Activated T-cell treated with anti-CD3 and anti-CD28 coated beads, Interleukin-2, amount 50 U/mL, for 48 hours (primary cell): ENCODE results near the gene MUC6.
A peak's percentile ranks its signal among the peaks of the same experiment; 100 is the strongest.

Experiments
- DNase-seq, 2 experiments: peaks; one replicate each; pipeline ENCODE4 v3.0.0-alpha.2; 2020

MUC6 gene

GRCh38 chr11:1019321-1019910 lies 17.1 kb downstream of the MUC6 start:
- DNase-seq: no peak

- no peak for DNase-seq
Measured at GRCh38 chr11:1018091-1018490, 18.4 kb downstream of the MUC6 start.

- DNase-seq: peak in 1 of 2 experiments; percentile 37
Measured at GRCh38 chr11:1017269-1018005, 19.1 kb downstream of the MUC6 start.

- DNase-seq: peak in 1 of 2 experiments; percentile 46
Measured at GRCh38 chr11:1016610-1017126, 19.9 kb downstream of the MUC6 start.

GRCh38 chr11:1015826-1016545 lies 20.5 kb downstream of the MUC6 start:
- DNase-seq: no peak

- no peak for DNase-seq
Measured at GRCh38 chr11:1015064-1015463, 21.5 kb downstream of the MUC6 start.

GRCh38 chr11:1014276-1014675 lies 22.2 kb downstream of the MUC6 start:
- DNase-seq: no peak

GRCh38 chr11:1013631-1013935 lies 22.9 kb downstream of the MUC6 start:
- DNase-seq: no peak

GRCh38 chr11:1012740-1013630 lies 23.5 kb downstream of the MUC6 start:
- no peak for DNase-seq

GRCh38 chr11:1012291-1012690 lies 24.2 kb downstream of the MUC6 start:
- DNase-seq: no peak

- no peak for DNase-seq
Measured at GRCh38 chr11:1011320-1011698, 25.2 kb downstream of the MUC6 start.

- no peak for DNase-seq
Measured at GRCh38 chr11:1010551-1011319, 25.8 kb downstream of the MUC6 start.

GRCh38 chr11:1009991-1010390 lies 26.5 kb downstream of the MUC6 start:
- DNase-seq: no peak

- no peak for DNase-seq
Measured at GRCh38 chr11:1009371-1009770, 27.1 kb downstream of the MUC6 start.

GRCh38 chr11:1008803-1009145 lies 27.7 kb downstream of the MUC6 start:
- DNase-seq: no peak

GRCh38 chr11:1008001-1008802 lies 28.3 kb downstream of the MUC6 start:
- DNase-seq: no peak

GRCh38 chr11:1007279-1007678 lies 29.2 kb downstream of the MUC6 start:
- DNase-seq: no peak

- no peak for DNase-seq
Measured at GRCh38 chr11:1006762-1007161, 29.8 kb downstream of the MUC6 start.

- no peak for DNase-seq
Measured at GRCh38 chr11:1005928-1006327, 30.6 kb downstream of the MUC6 start.

- DNase-seq: no peak
Measured at GRCh38 chr11:1003159-1003558, 33.4 kb downstream of the MUC6 start.

- no peak for DNase-seq
Measured at GRCh38 chr11:1002406-1002984, 34.0 kb downstream of the MUC6 start.
